Stimulated activated CD8-positive, alpha-beta memory T cell treated with anti-CD3 and anti-CD28 coated beads, Interleukin-7, amount 100 ng/mL, for 1 hour (primary cell): Measurements from ENCODE around the gene RPS6KA6.

ENCODE experiments used
- DNase-seq, 2 donors: peaks; one replicate each; pipeline ENCODE4 v3.0.0-alpha.2; 2020; ENCODE audit warnings: low read depth in 2 of 2

The RPS6KA6 gene

GRCh38 chrX:84187533-84188319 is at the start of gene RPS6KA6:
TSS of gene RPS6KA6 (minus strand) at chrX:84188199. CDS start at chrX:84187899, 300 bp downstream.
- DNase-seq: no peak

- no peak for DNase-seq
Measured at GRCh38 chrX:84224741-84225140, 36.7 kb upstream of the RPS6KA6 start.

GRCh38 chrX:84223261-84223660 is 35.3 kb upstream of the RPS6KA6 start:
- DNase-seq: no peak

GRCh38 chrX:84221181-84221580 is 33.2 kb upstream of the RPS6KA6 start:
- DNase-seq: no peak

- DNase-seq: no peak
Measured at GRCh38 chrX:84219551-84219950, 31.6 kb upstream of the RPS6KA6 start.

GRCh38 chrX:84218726-84219125 is 30.7 kb upstream of the RPS6KA6 start:
- DNase-seq: no peak

GRCh38 chrX:84216881-84217280 is 28.9 kb upstream of the RPS6KA6 start:
- no peak for DNase-seq

GRCh38 chrX:84216406-84216805 is 28.4 kb upstream of the RPS6KA6 start:
- DNase-seq: no peak

- DNase-seq: no peak
Measured at GRCh38 chrX:84205276-84205675, 17.3 kb upstream of the RPS6KA6 start.

GRCh38 chrX:84199688-84200087 is 11.7 kb upstream of the RPS6KA6 start:
- no peak for DNase-seq

- no peak for DNase-seq
Measured at GRCh38 chrX:84197550-84197949, 9.6 kb upstream of the RPS6KA6 start.

GRCh38 chrX:84192006-84192405 is 4.0 kb upstream of the RPS6KA6 start:
- no peak for DNase-seq

GRCh38 chrX:84189125-84189524 is 1.1 kb upstream of the RPS6KA6 start:
- DNase-seq: no peak

GRCh38 chrX:84188320-84188834 is 378 bp upstream of the RPS6KA6 start:
- DNase-seq: no peak

- no peak for DNase-seq
Measured at GRCh38 chrX:84186603-84187532, 1.1 kb downstream of the RPS6KA6 start.

- no peak for DNase-seq
Measured at GRCh38 chrX:84182516-84182915, 5.5 kb downstream of the RPS6KA6 start.

- no peak for DNase-seq
Measured at GRCh38 chrX:84175958-84176357, 12.0 kb downstream of the RPS6KA6 start.

GRCh38 chrX:84175274-84175673 is 12.7 kb downstream of the RPS6KA6 start:
- DNase-seq: no peak

- no peak for DNase-seq
Measured at GRCh38 chrX:84174348-84174747, 13.7 kb downstream of the RPS6KA6 start.

GRCh38 chrX:84170931-84171330 is 17.1 kb downstream of the RPS6KA6 start:
- no peak for DNase-seq

GRCh38 chrX:84168574-84168973 is 19.4 kb downstream of the RPS6KA6 start:
- DNase-seq: no peak

GRCh38 chrX:84168095-84168494 is 19.9 kb downstream of the RPS6KA6 start:
- DNase-seq: no peak

GRCh38 chrX:84165711-84166110 is 22.3 kb downstream of the RPS6KA6 start:
- no peak for DNase-seq
